HG03039 (cell line): ENCODE measurements around the gene FKTN.

Source experiments
- ATAC-seq: cut with Tn5 transposase; IDR thresholded peaks from one replicate; pipeline ENCODE4 v1.9.1; 2021; ENCODE audit warnings: mild to moderate bottlenecking, moderate library complexity; ENCODE audit not compliant: unreplicated experiment

The FKTN gene

GRCh38 chr9:105676351-105676923 is 118.5 kb downstream of the FKTN start:
- ATAC-seq = no peak

- ATAC-seq = no peak
Observed at GRCh38 chr9:105678163-105678562, 120.2 kb downstream of the FKTN start.

- no peak for ATAC-seq
Observed at GRCh38 chr9:105678781-105679180, 120.8 kb downstream of the FKTN start.

GRCh38 chr9:105679257-105680022 is 121.5 kb downstream of the FKTN start:
- ATAC-seq = no peak

- no peak for ATAC-seq
Observed at GRCh38 chr9:105681313-105681712, 123.4 kb downstream of the FKTN start.

- no peak for ATAC-seq
Observed at GRCh38 chr9:105681724-105682123, 123.8 kb downstream of the FKTN start.

- ATAC-seq = no peak
Observed at GRCh38 chr9:105683688-105684275, 125.9 kb downstream of the FKTN start.

- ATAC-seq = no peak
Observed at GRCh38 chr9:105686936-105687335, 129.0 kb downstream of the FKTN start.
